SK-N-SH (cell line): ENCODE data around the gene SPATA24. TPM values are rescaled to one million over a fixed set of nuclear protein-coding genes. Genes with fewer than 3 reads are reported as not detected.

Experiments
- CTCF ChIA-PET: fragments of 300-600, 350-600 bp; formaldehyde crosslinking; extraction: SDS; loops from one replicate; lab custom pipeline; 2021; lab: Yijun Ruan, JAX
- POLR2A ChIA-PET: fragments of 350-600 bp; sonication (Branson Sonifier 250); formaldehyde crosslinking; extraction: SDS; loops from one replicate; lab custom pipeline; 2020; ENCODE audit warnings: antibody characterized with exemption, inconsistent platforms; lab: Yijun Ruan, JAX
- DNase-seq: peaks from one replicate; pipeline ENCODE4 v3.0.0; 2012
- H2AFZ ChIP-seq: fragments of 200-600 bp; sonication (generic); 2 replicates; pipeline ENCODE4 v1.8.1; 2016; ENCODE audit warnings: antibody characterized with exemption, mild to moderate bottlenecking, low read depth
- H3F3A ChIP-seq: fragments of 200-600 bp; sonication (generic); replicated peaks from 2 replicates; pipeline ENCODE3; 2016; ENCODE audit warnings: antibody characterized with exemption, mild to moderate bottlenecking; ENCODE audit not compliant: insufficient read depth
- H3K27ac ChIP-seq, 2 experiments: fragments of 200-500 bp in 1 of 2; fragments of 200-600 bp in 1 of 2; sonication (Bioruptor generic) in 1 of 2; sonication (generic), shearing (Covaris generic) in 1 of 2; 2 replicates each; pipeline versions ENCODE4 v1.5.1 to v1.6.1; 2014 to 2016; ENCODE audit warnings: low read depth in 2 of 2, inconsistent platforms in 1 of 2, low read length in 1 of 2, mild to moderate bottlenecking in 1 of 2, mixed read lengths in 1 of 2
- H3K27me3 ChIP-seq: fragments of 200-600 bp; sonication (generic), shearing (Covaris generic); 2 replicates; pipeline ENCODE4 v1.6.1; 2016; ENCODE audit warnings: mixed run types; ENCODE audit not compliant: insufficient read depth
- H3K36me3 ChIP-seq, 2 experiments: fragments of 200-500 bp in 1 of 2; fragments of 200-600 bp in 1 of 2; sonication (Bioruptor generic) in 1 of 2; sonication (generic) in 1 of 2; replicated peaks in 1 of 2; 2 replicates each; pipeline versions ENCODE3 to v1.5.1; 2014 to 2016; ENCODE audit warnings: low read length in 1 of 2, mild to moderate bottlenecking in 1 of 2; ENCODE audit not compliant: insufficient read depth in 2 of 2, control insufficient read depth in 1 of 2
- H3K4me1 ChIP-seq, 2 experiments: fragments of 200-500 bp in 1 of 2; fragments of 200-600 bp in 1 of 2; sonication (Bioruptor generic) in 1 of 2; sonication (generic), shearing (Covaris generic) in 1 of 2; 2 replicates each; pipeline versions ENCODE4 v1.5.1 to v1.6.1; 2014 to 2016; ENCODE audit warnings: low read depth in 1 of 2, low read length in 1 of 2, mixed run types in 1 of 2; ENCODE audit not compliant: insufficient read depth in 2 of 2, control insufficient read depth in 1 of 2
- H3K4me2 ChIP-seq: fragments of 200-600 bp; sonication (generic), shearing (Covaris generic); 2 replicates; pipeline ENCODE4 v1.6.1; 2017; ENCODE audit warnings: mixed run types
- H3K4me3 ChIP-seq, 2 experiments: fragments of 200-500 bp in 1 of 2; fragments of 200-600 bp in 1 of 2; sonication (Bioruptor generic) in 1 of 2; sonication (generic), shearing (Covaris generic) in 1 of 2; 2 replicates each; pipeline versions ENCODE4 v1.5.1 to v1.8.1; 2014 to 2016; ENCODE audit warnings: low read depth in 2 of 2, inconsistent platforms in 1 of 2, low read length in 1 of 2, mild to moderate bottlenecking in 1 of 2, mixed read lengths in 1 of 2, moderate library complexity in 1 of 2
- H3K79me2 ChIP-seq: fragments of 200-600 bp; sonication (generic); 2 replicates; pipeline ENCODE4 v1.8.1; 2017; ENCODE audit warnings: mild to moderate bottlenecking; ENCODE audit not compliant: insufficient read depth
- H3K9ac ChIP-seq: fragments of 200-600 bp; sonication (generic); 2 replicates; pipeline ENCODE4 v1.6.1; 2017; ENCODE audit warnings: mixed run types
- H3K9me2 ChIP-seq: fragments of 200-600 bp; sonication (generic); 2 replicates; pipeline ENCODE4 v1.6.1; 2017; ENCODE audit warnings: mixed run types
- H3K9me3 ChIP-seq: fragments of 200-600 bp; sonication (generic); 2 replicates; pipeline ENCODE4 v1.6.1; 2017; ENCODE audit warnings: mixed run types, mild to moderate bottlenecking, moderate library complexity
- H4K20me1 ChIP-seq: fragments of 200-600 bp; sonication (generic); 2 replicates; pipeline ENCODE4 v1.6.1; 2017; ENCODE audit warnings: mild to moderate bottlenecking, mixed run types; ENCODE audit not compliant: insufficient read depth
- ELF1 ChIP-seq: IDR thresholded peaks from 2 replicates; pipeline ENCODE4 v1.4.0; 2012
- FOXM1 ChIP-seq: IDR thresholded peaks from 2 replicates; pipeline ENCODE4 v1.4.0; 2012; ENCODE audit warnings: low read depth, mild to moderate bottlenecking
- GABPA ChIP-seq: IDR thresholded peaks from 2 replicates; pipeline ENCODE4 v1.4.0; 2012; ENCODE audit warnings: low read depth, mild to moderate bottlenecking
- GATA2 ChIP-seq: sonication (generic); formaldehyde crosslinking; IDR thresholded peaks from 2 replicates; pipeline ENCODE4 v1.5.0; 2020; ENCODE audit warnings: mild to moderate bottlenecking, missing genetic modification reagents
- NFIC ChIP-seq: IDR thresholded peaks from 2 replicates; pipeline ENCODE4 v1.4.0; 2012; ENCODE audit warnings: borderline replicate concordance
- POLR2AphosphoS5 ChIP-seq: IDR thresholded peaks from 2 replicates; pipeline ENCODE4 v1.6.1; 2012; ENCODE audit warnings: low read depth, low read length
- SIN3A ChIP-seq: IDR thresholded peaks from 2 replicates; pipeline ENCODE4 v1.6.1; 2012; ENCODE audit warnings: low read depth, mild to moderate bottlenecking, low read length, moderate library complexity, borderline replicate concordance
- SMC3 ChIP-seq: IDR thresholded peaks from 2 replicates; pipeline ENCODE4 v1.6.1; 2012; ENCODE audit warnings: low read depth, low read length, improper control_type of control experiment
- USF1 ChIP-seq: IDR thresholded peaks from 2 replicates; pipeline ENCODE4 v1.4.0; 2012; ENCODE audit warnings: low read depth, borderline replicate concordance
- USF2 ChIP-seq: fragments of 150-350 bp; IDR thresholded peaks from 2 replicates; pipeline ENCODE4 v1.6.1; 2017; ENCODE audit warnings: antibody characterized with exemption, low read length, low read depth, borderline replicate concordance
- WGBS: methylation state at CpG from one replicate; pipeline ENCODE4 v1.1.6; 2017; ENCODE audit warnings: low lambda C conversion rate; 5-methylcytosine and 5-hydroxymethylcytosine counted together
- polyA plus RNA-seq, 3 experiments: library from polyadenylated mRNA; depleted of rRNA; stranded (reverse); fragments of >200 nt; gene quantifications; 2 replicates each; pipeline ENCODE4 v1.2.3, GENCODE V29; 2012
- TF ChIP-seq, protein P1 (sequence below): IDR thresholded peaks from 2 replicates; pipeline ENCODE4 v1.4.0; 2012; ENCODE audit warnings: low read depth
- TF ChIP-seq, protein P2 (sequence below): IDR thresholded peaks from 2 replicates; pipeline ENCODE4 v1.4.0; 2012; ENCODE audit warnings: low read depth, borderline replicate concordance

SPATA24 gene
- polyA plus RNA-seq, 1 of the 3 experiments (the other 2 are of a cell fraction): 7.6 TPM

- Histone ChIP-seq H3K27ac (no peak overlapping the region; a peak in 1 of 4 replicates), H3K4me2 (no peak overlapping the region), H3K9me3 (no peaks in the 10 kb centered on the region), H3K4me1 (peaks cover 0 to 11% of the 10 kb centered on the region in 2 experiments; a peak in 1 of 4 replicates), H3F3A (no peaks in the 10 kb centered on the region), H3K36me3 (peaks cover 32 to 59% of the 10 kb centered on the region in 2 experiments), H3K79me2 (no peaks in the 10 kb centered on the region), H3K9ac (no peak overlapping the region), H3K4me3 (no peak overlapping the region)
- no peak for DNase-seq
- CTCF ChIA-PET: interaction anchor here (1.3 to 1.6 kb wide), 4 partner anchors 9 to 102 kb away, joined by 3 to 5 read pairs (median 4); no protein-coding TSS in a partner anchor
- WGBS: 82% methylated on average over 5 of the region's 8 CpGs
- POLR2A ChIA-PET: no interaction called here
- TF ChIP-seq FOXM1 (no peak), SMC3 (no peak), SIN3A (no peak), NFIC (no peak), USF1 (no peak), USF2 (no peak), GATA2 (CRISPR knock-in tag) (no peak), ELF1 (no peak), GABPA (no peak)
- TF ChIP-seq, protein P1, sequence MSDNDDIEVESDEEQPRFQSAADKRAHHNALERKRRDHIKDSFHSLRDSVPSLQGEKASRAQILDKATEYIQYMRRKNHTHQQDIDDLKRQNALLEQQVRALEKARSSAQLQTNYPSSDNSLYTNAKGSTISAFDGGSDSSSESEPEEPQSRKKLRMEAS: no peak
- TF ChIP-seq, protein P2, sequence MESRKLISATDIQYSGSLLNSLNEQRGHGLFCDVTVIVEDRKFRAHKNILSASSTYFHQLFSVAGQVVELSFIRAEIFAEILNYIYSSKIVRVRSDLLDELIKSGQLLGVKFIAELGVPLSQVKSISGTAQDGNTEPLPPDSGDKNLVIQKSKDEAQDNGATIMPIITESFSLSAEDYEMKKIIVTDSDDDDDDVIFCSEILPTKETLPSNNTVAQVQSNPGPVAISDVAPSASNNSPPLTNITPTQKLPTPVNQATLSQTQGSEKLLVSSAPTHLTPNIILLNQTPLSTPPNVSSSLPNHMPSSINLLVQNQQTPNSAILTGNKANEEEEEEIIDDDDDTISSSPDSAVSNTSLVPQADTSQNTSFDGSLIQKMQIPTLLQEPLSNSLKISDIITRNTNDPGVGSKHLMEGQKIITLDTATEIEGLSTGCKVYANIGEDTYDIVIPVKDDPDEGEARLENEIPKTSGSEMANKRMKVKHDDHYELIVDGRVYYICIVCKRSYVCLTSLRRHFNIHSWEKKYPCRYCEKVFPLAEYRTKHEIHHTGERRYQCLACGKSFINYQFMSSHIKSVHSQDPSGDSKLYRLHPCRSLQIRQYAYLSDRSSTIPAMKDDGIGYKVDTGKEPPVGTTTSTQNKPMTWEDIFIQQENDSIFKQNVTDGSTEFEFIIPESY: no peak
- TF ChIP-seq, all 33 proteins: peak for 0
- no peaks in the 10 kb centered on the region for H3K27me3 ChIP-seq
- no peak overlapping the region for H2AFZ ChIP-seq
- no peaks in the 10 kb centered on the region for H3K9me2 ChIP-seq
- no peaks in the 10 kb centered on the region for H4K20me1 ChIP-seq
Observed at GRCh38 chr5:139415221-139415861, 11.5 kb upstream of the SPATA24 start.

- Histone ChIP-seq H3K9me3 (no peaks in the 10 kb centered on the region), H3K9me2 (no peaks in the 10 kb centered on the region), H3K27me3 (no peaks in the 10 kb centered on the region), H3K4me2 (no peak overlapping the region), H3K27ac (no peak overlapping the region; a peak in 1 of 4 replicates), H3K4me3 (no peak overlapping the region), H3K4me1 (peaks cover 0 to 16% of the 10 kb centered on the region in 2 experiments; a peak in 1 of 4 replicates), H3K79me2 (no peaks in the 10 kb centered on the region), H3F3A (no peaks in the 10 kb centered on the region), H3K9ac (no peak overlapping the region), H2AFZ (no peak overlapping the region), H3K36me3 (peaks cover 27 to 52% of the 10 kb centered on the region in 2 experiments), H4K20me1 (no peaks in the 10 kb centered on the region)
- no peak for DNase-seq
- WGBS: 94% methylated on average over 9 of the region's 9 CpGs
- CTCF ChIA-PET: interaction anchor here (1.6 kb wide), 1 partner anchor 10 kb away, joined by 3 read pairs; no protein-coding TSS in a partner anchor
- POLR2A ChIA-PET: no interaction called here
- TF ChIP-seq, protein P2: no peak
- TF ChIP-seq GATA2 (CRISPR knock-in tag) (no peak), POLR2AphosphoS5 (no peak)
Observed at GRCh38 chr5:139414581-139415130, 10.8 kb upstream of the SPATA24 start.
